A172 (cell line): Measurements from ENCODE around the gene MERTK. TPM values are rescaled to one million over a fixed set of nuclear protein-coding genes. Genes with fewer than 3 reads are reported as not detected.

Experiments
- DNase-seq: peaks from one replicate; pipeline ENCODE4 v3.0.0-alpha.2; 2015; ENCODE audit warnings: low spot score
- total RNA-seq: library from RNA; depleted of rRNA; stranded (reverse); fragments of >200 nt; shearing (Covaris generic); gene quantifications from 2 replicates; pipeline ENCODE4 v1.2.3, GENCODE V29; 2014; rRNA removed

MERTK gene
- total RNA-seq, 1 experiment from 2014 or later, result 0.10 TPM

DNA sequence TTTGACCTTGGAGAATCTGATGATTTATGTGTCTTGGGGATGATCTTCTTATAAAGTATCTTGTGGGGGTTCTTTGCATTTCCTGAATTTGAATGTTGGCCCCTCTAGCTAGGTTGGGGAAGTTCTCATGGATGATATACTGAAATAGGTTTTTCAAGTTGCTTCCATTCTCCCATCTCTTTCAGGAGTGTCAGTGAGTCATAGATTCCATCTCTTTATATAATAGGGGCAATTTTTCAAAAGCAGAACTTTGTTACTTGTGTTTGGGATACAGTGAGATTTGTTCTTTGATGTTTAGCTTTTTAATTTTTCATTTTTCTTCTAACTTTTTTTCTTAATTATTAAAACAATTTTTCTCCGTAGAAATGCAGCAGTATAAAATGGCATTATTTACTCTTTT, 176.1 kb downstream of the MERTK start:
- DNase-seq, result peak; percentile 35

GRCh38 chr2:112075490-112076260, 177.3 kb downstream of the MERTK start:
- peak; percentile 77 for DNase-seq

DNA sequence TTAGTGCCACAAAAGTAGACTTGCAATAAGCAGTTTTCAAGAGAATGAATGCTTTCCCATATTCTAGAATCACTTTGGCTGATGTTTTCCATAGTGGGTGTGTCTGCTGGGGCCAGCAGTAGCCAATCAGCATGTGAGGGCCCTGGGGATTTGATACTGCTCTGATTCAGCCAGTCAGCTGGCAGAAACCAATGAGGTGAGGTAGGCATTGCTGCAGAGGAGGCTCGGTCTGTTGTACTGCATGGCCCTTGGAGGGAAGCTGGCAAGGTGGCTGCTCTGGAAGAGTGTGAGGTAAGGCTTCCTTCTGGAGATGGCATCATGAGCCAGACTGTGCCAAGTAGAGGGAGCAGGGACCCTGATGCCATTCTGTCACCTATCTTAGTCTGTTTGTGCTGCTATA, 179.4 kb downstream of the MERTK start:
- DNase-seq, result no peak

Other genes with a start within 250 kb of the MERTK start
- gene ANAPC1, start 14.4 kb upstream of the MERTK start, total RNA-seq, result 60.8 and 97.1 TPM in 2 replicates
- 26.0 and 41.6 TPM in 2 replicates for gene TMEM87B, start 156.7 kb downstream of the MERTK start, total RNA-seq
- 1.5 and 2.9 TPM in 2 replicates for gene FBLN7, start 239.8 kb downstream of the MERTK start, total RNA-seq